Gastrocnemius medialis (tissue), 4 donors: Measurements from ENCODE around the gene THSD7A.

Experiments
- CTCF ChIP-seq, 5 experiments: fragments of 450-650 bp in 3 of 5; fragments of 200-600 bp in 2 of 5; sonication (generic) in 2 of 5; IDR thresholded peaks in 4 of 5; conservative IDR thresholded peaks in 1 of 5; 1 replicate in 4 of 5; 2 replicates in 1 of 5; pipeline ENCODE4 v1.5.1; 2016 to 2019; ENCODE audit warnings: antibody characterized with exemption in 5 of 5, mild to moderate bottlenecking in 3 of 5, moderate library complexity in 3 of 5
- POLR2A ChIP-seq, 2 donors: fragments of 450-650 bp; IDR thresholded peaks; one replicate each; pipeline ENCODE4 v1.6.1; 2017; ENCODE audit warnings: antibody characterized with exemption in 2 of 2, mild to moderate bottlenecking in 2 of 2, moderate library complexity in 2 of 2

DNA sequence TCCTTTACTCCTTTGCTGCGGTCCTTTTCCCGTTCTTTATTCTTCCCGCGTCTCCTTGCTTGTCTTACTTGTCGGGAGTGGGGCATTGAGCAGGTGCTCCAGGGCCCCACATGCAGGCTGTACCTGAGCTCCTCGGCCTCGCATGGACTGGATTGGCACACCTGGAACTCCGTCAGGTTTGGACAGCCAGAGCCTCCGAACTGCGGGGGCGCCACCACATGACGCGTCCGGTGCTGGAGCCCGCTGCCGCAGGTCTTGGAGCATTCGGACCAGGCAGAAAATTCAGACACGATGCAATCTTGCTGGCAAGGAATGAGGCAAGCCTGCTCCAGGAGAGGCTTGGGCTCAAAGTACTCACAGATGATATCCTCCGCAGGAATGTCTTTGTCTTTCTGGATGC lies 195.7 kb downstream of the THSD7A start:
- TF ChIP-seq POLR2A (IDR thresholded peaks at IDR 0.05): no peak
- TF ChIP-seq CTCF (IDR thresholded peaks at IDR 0.05 in 4 of 5, conservative IDR thresholded peaks at IDR 0.05 in 1 of 5): no peak
